NCI-H446 treated with DMSO at 0.1 percent for 48 hours (cell line): Measurements from ENCODE around the gene ETV3.

Experiments
- DNase-seq: peaks from one replicate; lab custom pipeline; 2025; lab: John Stamatoyannopoulos, UW

The ETV3 gene

GRCh38 chr1:157139052-157139715 is 989 bp upstream of the ETV3 start:
- no peak for DNase-seq

GRCh38 chr1:157137408-157138219 is 581 bp downstream of the ETV3 start:
- DNase-seq: no peak

- no peak for DNase-seq
Observed at GRCh38 chr1:157137046-157137407, 1.2 kb downstream of the ETV3 start.

GRCh38 chr1:157136133-157136532 is 2.1 kb downstream of the ETV3 start:
- DNase-seq: no peak

GRCh38 chr1:157135646-157136045 is 2.5 kb downstream of the ETV3 start:
- no peak for DNase-seq

GRCh38 chr1:157135070-157135469 is 3.1 kb downstream of the ETV3 start:
- no peak for DNase-seq

GRCh38 chr1:157134442-157134841 is 3.8 kb downstream of the ETV3 start:
- no peak for DNase-seq

- no peak for DNase-seq
Observed at GRCh38 chr1:157133426-157133825, 4.8 kb downstream of the ETV3 start.

GRCh38 chr1:157132616-157133167 is 5.5 kb downstream of the ETV3 start:
- DNase-seq: no peak

GRCh38 chr1:157132111-157132510 is 6.1 kb downstream of the ETV3 start:
- DNase-seq: no peak

GRCh38 chr1:157131281-157131680 is 6.9 kb downstream of the ETV3 start:
- DNase-seq: no peak

- no peak for DNase-seq
Observed at GRCh38 chr1:157124855-157125254, 13.3 kb downstream of the ETV3 start.

- no peak for DNase-seq
Observed at GRCh38 chr1:157119448-157119847, 18.7 kb downstream of the ETV3 start.

GRCh38 chr1:157119008-157119407 is 19.2 kb downstream of the ETV3 start:
- no peak for DNase-seq

- no peak for DNase-seq
Observed at GRCh38 chr1:157117527-157118057, 20.6 kb downstream of the ETV3 start.

- DNase-seq: no peak
Observed at GRCh38 chr1:157116737-157117103, 21.5 kb downstream of the ETV3 start.

GRCh38 chr1:157115851-157116736 is 22.1 kb downstream of the ETV3 start:
- no peak for DNase-seq

- no peak for DNase-seq
Observed at GRCh38 chr1:157115429-157115838, 22.8 kb downstream of the ETV3 start.

- DNase-seq: no peak
Observed at GRCh38 chr1:157114183-157115121, 23.7 kb downstream of the ETV3 start.

- DNase-seq: no peak
Observed at GRCh38 chr1:157113631-157114030, 24.6 kb downstream of the ETV3 start.

- no peak for DNase-seq
Observed at GRCh38 chr1:157113106-157113505, 25.1 kb downstream of the ETV3 start.
